NCI-H524 (cell line): ENCODE measurements around the gene LRRC63.
A peak's percentile ranks its signal among the peaks of the same experiment; 100 is the strongest.
"Not testable (repeated sequence)": the region's sequence is repeated elsewhere in the genome, so short reads cannot be mapped to it uniquely, and the experiment has no call there.

Experiments
- DNase-seq, 2 experiments: peaks; one replicate each; lab custom pipeline; 2025; lab: John Stamatoyannopoulos, UW

The LRRC63 gene

DNA sequence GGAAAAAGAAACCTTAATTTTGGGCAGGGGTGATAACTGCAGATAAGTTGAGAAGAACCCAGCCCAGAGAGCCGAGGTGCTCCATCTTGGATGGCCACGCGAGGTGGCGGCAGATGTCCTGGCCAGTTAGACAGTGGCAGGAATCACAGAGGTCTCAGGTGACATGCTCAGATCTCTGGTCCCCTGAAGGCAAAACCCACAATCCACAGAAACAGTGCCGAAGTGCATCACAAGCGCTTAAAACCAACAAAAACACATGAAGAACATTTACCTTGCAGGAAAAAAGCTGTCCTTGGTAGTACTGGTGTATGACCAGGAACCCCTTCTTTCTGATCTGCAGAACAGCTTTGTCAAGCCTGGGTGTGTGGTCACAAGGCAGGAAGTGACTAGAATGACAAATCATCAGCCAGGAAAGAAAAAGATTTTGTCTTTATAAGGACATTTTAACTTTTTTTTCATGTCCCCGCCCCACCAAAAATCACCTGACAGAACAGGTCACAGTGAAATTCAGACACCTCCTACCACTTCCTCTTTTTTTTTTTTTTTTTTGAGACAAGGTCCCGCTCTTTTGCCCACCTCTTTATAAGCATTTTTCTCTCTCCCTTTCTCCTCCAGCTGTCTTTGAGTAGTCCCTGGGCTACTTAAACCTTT lies 29.8 kb upstream of the LRRC63 start, which contains the start of gene LCP1:
LCP1 (minus strand) TSS at position 338 of the 651 bp plus-strand sequence. CDS start 22,515 bp downstream, outside the sequence.
- DNase-seq, result no peak

DNA sequence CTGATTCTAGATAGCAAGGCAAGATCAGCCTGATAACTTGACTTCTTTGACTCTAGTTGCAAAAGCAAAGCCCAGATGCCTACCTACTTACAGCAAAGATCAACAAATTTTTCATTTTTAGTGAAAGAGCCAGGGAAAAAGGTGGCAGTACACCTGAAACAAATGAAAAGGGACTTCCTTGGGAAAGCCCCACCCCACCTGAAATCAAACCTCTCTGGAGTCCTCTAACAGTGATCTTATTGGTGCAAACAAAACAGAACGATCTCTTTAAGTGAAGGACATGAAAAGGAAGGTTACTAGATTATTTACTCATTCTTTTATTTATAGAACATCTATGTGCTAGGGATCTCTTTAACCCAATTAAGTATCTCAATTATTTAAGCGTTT lies 29.2 kb upstream of the LRRC63 start:
- DNase-seq, result no peak

DNA sequence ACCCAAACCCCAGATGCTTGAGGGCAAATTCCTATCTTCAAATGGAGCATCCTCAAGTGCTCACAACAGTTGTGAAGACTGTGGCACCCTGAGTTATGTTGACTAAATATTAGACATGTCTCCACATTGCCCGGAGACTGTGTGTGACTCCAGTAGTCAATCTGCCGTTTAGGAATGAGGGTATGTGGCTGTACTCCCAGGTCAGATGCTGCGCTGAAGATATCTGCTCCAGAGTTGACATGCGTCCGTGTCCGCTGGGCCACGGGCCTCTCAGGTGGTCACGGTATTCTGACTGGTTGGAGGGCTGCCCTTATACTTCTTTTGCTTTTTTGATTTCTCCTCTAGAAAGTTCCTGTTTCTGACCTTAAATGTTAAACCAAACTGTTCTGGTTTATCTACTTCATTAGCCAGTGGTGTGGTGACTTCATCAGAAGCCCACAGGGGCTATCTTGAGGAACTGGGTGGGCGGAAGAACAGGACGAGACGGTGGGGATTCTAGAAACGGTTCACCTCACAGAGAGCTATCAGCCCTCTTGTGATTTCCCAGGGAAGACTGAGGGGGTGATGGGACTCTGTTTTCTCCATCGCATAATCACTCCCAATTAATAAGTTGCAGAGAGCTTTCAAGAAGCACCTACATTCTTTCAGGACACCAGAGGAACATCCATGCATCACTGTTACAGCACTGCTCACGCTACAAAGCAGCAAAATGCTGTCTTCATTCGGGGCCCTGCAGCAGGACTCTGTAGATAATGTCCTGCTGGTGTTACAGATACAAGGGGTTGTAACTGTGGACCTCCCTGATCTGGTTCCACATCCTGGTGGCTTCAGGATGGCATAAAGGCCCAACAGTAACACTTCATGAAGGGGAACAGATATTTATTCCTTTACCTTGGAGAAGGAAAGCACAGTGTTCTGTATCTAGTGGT lies 28.4 kb upstream of the LRRC63 start:
- no peak for DNase-seq

DNA sequence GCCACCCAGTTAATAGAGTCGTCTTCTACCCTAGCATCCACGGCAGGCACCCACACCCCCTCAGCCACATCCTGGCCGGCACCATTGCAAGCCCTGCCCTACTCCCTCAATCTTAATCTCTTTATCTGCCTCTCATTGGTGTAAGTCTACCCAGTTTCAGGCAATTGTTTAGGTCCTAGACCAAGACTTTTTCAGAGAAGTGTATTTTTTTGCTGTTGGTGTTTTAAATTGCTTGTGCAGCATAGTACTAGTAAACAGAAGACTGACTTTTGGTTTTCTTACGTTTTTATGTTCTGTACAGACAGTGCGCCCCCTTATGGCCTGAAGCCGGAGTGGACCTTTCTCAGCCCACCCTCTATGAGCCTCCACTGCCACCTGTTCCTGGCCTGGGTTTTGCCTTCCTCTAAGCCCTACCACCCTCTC lies 27.4 kb upstream of the LRRC63 start:
- DNase-seq, result peak in 1 of 2 experiments; percentile 43

DNA sequence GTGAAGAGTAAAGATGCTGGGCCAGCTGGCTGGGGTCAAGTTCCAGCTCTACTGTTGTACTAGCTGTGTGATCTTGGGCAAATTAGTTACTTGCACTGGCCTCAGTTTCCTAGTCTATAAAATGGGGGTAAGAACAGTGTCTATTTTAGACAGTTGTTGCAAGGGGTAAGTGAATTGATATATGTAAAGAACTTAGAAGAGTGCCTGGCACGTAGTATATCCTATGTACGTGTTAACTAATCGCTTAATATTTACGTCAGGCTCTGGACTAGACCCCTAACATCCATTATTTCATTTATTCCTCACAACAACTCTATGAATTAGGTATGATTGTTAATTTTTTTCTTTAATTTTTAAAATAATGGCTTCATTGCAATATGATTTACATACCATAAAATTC lies 26.1 kb upstream of the LRRC63 start:
- DNase-seq, result no peak

DNA sequence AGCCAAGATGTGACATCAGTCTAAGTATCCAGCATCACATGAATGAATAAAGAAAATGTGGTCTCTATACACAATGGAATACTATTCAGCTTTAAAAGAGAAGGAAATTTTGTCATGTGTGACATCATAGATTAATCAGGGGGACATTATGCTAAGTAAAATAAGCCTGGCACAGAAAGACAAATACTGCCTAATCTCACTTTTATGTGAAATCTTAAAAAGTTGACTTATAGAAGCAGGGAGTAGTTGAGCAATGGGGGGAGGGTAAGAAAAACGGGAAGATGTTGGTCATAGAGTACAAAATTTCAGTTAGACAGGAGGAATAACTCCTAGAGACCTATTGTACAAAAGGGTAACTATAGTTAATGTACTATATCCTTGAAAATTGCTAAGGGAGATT lies 19.3 kb upstream of the LRRC63 start:
- no peak for DNase-seq

DNA sequence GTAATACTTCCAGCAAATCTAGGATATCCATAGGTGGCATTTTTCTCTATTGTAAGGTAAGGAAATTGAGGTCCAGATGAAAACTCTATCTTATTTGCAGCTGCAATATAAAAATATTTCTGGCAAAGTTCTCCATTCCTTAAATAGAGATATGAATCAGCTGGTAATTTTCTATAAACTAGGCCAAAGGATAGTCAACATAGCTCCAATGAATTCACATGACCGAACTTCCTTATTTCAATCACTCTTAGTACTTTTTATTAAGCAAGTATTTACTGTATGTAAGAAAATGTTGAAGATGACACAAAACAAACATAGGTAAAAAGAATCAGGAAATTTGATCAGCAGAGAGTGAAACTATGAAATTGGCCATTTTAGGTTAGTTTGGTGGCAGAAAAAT lies 16.7 kb upstream of the LRRC63 start:
- no peak for DNase-seq

DNA sequence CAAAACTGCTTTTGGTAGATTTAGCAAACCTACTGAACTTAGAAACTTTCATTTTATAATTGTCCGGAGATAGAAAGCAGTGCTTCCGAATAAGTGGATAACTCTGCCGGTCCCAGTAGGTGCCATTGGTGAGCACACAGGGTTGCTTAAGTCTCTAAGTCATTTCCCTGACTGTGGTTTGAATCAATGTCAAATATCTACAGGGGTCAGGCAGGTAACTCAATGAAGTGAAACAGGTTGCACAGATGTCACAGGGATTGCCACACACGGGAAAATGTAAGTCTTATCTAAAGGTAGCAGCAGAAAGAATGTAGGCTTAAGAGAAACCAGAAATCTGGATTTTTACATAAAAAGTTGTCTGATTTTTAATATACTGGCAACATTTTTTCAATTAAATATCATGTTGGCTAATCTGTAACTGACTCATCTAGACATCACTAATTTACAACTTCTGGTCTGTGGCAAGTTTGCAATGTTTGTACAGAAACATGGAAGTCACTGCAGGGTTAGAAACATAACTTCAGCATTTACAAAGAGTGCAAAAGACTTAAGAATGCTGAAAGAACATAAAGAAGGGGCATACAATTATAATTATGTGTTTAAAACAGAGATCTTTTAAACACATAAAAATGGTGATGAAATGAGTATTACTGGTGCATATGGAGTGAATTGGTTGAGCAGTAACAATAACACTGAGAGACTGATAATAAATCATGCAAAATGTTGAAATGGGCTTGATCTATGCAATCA lies 14.3 kb upstream of the LRRC63 start:
- DNase-seq, result no peak

DNA sequence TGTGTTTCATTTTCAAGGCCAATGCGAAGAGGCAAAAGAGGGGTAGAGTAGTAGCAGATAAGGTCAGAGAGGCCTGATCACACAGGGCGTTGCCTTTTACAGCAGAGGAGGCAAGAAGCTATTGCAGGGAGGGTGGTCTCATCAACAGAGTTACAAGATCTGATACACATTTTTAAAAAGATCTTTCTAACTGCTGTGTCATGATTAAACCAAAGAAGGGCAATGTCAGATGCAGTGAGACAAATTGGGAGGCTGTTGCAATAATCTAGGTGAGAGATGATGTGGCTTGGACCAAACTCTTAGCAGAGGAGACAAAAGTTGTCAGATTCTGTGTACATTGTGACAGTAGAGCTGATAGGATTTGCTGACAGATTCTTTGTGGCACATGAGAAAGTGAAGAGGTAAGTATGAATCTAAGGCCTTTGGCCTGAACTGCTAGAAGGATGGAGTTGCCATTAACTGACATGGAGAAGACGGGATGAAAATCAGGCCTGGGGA lies 13.0 kb upstream of the LRRC63 start:
- DNase-seq, result no peak

DNA sequence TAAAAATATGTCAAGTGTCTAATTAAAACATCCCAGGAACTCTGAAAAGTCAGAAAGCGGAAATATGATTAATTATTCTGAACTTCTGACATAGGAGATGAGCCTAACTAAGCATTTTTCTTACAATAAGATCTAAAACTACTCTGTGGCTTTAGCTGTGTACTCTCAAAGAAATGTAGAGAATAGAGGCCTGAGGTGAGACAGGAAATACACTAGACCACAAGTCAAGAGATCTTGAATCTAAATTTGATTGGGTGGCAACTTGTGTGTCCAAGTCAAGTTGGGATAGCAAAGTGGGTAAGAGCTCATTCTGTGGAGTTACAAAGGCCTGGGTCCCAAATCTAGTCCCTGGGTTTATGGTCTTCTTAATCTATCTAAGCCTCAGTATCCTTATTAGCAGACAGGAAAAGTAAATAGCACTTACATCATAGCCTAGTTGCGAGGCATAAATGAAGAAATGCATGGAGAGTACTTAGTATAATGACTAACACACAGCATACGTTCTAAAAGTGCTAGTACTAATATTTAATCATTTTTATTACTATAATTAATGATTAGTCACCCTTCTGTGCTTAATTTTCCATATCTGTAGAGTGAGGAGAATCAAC lies 9.4 kb upstream of the LRRC63 start:
- DNase-seq, result no peak

DNA sequence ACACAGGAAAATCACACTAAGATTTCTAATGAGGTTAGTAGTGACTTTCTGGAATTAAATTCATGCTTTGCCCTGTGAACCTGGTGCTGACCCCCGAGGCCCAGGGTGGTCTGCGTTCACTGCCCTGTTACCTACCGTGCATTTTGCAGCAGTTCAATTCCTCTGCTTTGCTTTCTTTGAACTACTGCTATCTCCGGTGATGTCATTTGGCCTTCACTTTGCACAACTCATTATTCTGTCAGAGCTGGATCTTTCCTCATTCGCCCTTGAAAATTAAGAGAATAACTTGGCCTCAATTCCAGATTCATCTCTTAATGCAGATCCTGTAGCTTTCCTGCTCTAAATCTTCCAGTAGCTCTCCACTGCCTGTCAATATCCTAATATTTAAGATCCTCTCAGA lies 8.8 kb upstream of the LRRC63 start:
- DNase-seq, result no peak

DNA sequence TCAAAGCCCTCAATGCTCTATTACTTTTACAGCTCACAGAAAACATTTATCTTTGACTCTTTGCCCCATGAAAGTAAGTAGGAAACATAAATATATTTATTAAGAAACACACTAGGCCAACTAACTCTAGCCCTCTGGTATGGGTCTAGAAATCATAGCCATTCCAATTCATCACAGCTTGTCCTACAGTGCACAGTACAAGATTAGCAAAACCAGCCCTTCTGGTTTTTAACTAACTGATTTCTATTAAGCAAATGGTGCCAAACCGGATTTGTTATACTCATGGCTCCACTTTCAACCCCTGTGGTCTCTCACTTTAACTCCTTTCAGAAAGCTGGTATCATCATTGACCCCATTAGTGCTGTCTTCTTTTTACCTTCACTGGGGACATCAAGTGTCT lies 5.6 kb upstream of the LRRC63 start:
- no peak for DNase-seq

DNA sequence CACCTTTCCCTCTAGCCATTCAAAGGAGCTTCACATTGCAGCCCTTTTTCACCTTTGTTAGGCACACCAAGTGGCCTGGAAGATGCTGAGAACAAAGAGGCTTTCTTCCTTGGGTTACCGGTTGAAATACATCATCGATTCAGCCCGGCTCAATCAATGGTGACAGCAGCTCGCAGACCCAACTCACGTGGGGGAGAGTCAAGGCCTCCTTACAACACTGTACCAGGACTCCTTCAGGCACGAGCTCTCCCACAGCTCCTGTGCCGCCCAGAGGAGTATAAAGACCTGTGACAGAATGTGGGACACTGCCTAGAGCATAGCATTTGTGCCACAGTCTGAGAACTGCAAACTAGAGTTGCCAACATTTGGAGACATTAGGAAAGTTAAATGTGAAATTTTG lies 3.9 kb upstream of the LRRC63 start:
- DNase-seq, result no peak

DNA sequence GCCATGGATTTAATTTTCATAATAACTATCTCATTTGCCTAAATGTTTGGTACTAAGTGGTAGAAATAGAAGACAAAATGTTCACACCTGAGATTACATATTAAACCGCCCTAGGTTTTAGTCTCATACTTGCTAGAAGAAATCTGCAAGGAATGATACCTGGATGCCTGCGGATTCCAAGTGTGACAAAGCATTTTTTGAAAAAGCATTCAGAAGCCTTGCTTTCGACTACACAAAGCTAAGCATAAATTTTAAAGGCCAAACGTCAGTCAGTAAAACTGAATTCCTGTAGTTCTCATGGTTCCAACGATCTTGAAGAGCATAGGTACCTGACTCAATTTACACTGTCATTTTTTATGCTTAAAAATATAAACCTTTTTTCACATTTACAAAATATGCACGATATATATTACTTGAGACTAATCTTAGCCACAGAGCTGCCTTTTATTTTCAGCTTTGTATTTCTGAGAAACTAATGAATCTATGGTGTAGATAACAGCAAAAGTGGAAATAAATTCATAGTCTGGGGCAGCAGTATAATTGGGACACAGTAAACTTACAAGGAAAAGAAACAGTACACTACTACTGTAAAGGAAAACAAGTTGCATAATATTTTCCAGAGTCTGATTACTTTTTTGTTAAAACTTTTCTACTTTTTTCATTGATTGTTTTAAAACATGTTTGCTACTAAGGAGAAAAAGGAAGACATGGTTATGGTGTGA lies 1.2 kb upstream of the LRRC63 start:
- DNase-seq, result no peak

DNA sequence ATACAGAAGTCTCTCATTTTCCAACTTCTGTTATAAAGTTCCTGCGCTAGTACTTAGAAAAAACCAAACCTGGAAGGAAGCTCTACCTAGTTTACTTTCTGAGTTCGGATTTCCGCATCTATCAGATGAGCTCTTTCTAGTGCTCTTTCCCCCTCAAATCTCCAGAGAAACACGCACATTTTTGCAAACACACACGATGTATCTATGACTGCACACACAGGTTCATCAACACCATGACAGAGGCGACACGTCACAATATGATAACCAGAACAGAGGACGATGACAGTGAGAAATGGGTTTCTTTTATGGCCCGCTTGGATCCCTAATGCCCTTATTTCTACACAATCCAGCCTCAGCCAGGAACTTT lies 629 bp upstream of the LRRC63 start:
- DNase-seq, result peak in 1 of 2 experiments; percentile 14

DNA sequence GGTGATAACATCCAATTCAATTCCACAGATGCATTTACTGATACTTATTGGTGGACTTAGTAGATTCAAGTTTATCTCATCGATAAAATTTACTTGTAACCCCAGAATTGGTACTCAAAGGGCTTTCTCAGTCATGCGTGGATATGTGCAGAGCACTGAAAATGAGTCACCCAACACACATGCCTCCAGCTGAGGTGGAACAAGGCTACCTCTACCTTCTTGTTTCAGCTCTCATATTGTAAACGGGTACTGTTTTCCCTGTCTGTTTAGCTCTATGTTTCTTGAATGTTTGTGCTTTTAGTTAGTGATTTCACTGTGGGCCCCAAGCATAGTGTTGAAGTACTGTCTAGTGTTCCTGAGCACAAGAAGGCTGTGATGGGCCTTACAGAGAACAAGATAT lies 1.5 kb downstream of the LRRC63 start:
- DNase-seq, result no peak

DNA sequence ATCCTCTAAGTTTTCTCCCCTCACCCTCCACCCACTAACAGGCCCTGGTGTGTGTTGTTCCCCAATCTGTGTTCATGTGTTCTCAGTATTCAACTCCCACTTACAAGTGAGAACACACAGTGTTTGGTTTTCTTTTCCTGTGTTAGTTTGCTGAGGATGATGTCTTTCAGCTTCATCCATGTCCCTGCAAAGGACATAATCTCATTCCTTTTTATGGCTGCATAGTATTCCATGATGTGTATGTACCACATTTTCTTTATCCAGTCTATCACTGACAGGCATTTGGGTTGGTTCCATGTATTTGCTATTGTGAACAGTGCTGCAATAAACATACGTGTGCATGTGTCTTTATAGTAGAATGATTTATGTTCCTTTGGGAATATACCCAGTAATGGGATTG lies 3.0 kb downstream of the LRRC63 start:
- not testable (repeated sequence) for DNase-seq

DNA sequence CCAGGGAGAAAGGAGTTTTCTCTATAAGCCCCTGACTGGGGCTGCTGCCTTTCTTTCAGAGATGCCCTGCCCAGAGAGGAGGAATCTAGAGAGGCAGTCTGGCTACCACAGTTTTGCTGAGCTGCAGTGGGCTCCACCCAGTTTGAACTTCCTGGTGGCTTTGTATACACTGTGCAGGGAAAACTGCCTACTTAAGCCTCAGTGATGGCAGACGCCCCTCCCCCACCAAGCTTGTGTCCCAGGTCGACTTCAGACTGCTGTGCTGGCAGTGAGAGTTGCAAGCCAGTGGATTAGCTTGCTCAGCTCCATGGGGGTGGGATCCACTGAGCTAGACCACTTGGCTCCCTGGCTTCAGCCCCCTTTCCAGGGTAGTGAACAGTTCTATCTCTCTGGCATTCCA lies 8.5 kb downstream of the LRRC63 start:
- DNase-seq, result not testable (repeated sequence)

DNA sequence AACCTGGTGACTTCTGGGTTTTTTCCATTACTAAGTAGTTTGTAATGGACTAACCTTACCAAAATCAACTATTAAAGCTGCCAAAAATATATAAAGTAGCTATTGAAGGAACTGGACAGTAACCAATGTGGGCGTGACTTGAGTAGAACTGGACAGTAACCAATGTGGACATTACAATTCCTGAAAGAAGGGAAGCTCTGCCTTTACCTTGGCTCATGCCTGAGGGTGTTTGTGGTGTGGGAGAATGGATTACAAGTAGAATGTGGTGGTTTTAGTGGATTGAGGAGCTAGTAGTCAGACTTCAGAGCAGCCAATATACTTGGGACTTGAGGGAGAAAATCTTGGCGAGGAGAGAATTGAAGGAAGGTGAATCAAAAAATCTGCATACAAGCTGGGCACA lies 17.5 kb downstream of the LRRC63 start:
- DNase-seq, result no peak

DNA sequence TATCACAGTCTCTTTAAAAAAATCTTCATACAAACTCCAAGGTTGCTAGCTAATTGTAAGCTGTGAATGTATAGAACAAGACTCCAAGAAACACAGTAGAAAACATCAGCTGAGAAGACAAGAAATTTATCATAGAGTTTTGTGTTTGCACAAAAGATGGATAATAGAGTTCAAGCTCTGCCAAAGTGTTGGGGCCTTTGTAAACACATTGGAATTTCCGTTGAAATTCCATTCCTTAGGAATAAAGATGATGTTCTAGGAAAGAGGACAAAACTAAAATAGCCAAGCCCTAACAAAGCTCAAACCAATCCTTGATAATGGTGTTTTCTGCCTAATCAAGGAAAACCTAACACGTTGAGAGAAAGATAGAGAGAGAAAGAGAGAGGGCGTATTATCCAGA lies 20.6 kb downstream of the LRRC63 start:
- no peak for DNase-seq

DNA sequence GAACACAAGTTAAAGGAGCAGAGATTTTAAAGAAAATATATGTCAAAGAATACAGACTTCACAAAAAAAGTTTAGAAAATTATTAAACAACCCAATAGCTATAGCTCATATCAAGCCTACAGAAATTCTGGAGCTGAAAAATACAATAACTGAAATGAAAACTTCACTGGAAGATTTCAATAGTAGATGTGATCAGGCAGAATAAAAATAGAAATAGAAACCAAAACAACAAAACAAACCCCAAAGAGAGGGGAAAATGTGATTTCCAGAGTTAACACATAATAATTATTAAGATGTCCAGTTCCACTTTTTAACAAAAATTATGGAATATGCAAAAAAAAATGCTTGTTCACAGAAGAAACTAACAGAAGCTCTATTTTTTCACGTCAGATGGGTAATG lies 23.6 kb downstream of the LRRC63 start:
- no peak for DNase-seq
